D721Med (cell line): ENCODE measurements around the gene GRK2.
"Not testable (repeated sequence)": the region's sequence is repeated elsewhere in the genome, so short reads cannot be mapped to it uniquely, and the experiment has no call there.

Source experiments
- DNase-seq: peaks from one replicate; pipeline ENCODE4 v3.0.0; 2011; ENCODE audit warnings: low spot score; ENCODE audit not compliant: insufficient read length
- FAIRE-seq: peaks from 2 replicates; lab custom pipeline; 2011; peaks lifted over from hg19 to GRCh38; lab: Jason Lieb, UNC
- CTCF ChIP-seq: IDR thresholded peaks from 2 replicates; pipeline ENCODE4 v1.5.1; 2012; ENCODE audit warnings: mild to moderate bottlenecking, control low read depth; ENCODE audit not compliant: insufficient read depth; ENCODE audit errors: missing control alignments

The GRK2 gene

GRCh38 chr11:67317888-67318555, 51.7 kb downstream of the GRK2 start:
- no peak for DNase-seq
- no peak for FAIRE-seq
- no peak for TF ChIP-seq CTCF

DNA sequence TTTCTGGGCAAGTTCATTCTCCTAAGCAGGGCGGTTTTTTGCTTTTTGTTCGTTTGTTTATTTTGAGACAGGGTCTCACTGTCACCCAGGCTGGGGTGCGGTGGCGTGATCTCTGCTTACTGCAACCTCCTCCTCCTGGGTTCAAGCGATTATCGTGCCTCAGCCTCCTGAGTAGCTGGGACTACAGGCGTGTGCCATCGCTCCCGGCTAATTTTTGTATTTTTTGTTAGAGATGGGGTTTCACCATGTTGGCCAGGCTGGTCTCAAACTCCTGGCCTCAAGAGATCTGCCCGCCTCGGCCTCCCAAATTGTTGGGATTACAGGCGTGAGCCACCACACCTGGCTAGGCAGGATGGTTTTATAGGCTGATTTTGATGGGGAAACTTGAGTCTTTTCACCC, 52.6 kb downstream of the GRK2 start:
- not testable (repeated sequence) for DNase-seq, FAIRE-seq

DNA sequence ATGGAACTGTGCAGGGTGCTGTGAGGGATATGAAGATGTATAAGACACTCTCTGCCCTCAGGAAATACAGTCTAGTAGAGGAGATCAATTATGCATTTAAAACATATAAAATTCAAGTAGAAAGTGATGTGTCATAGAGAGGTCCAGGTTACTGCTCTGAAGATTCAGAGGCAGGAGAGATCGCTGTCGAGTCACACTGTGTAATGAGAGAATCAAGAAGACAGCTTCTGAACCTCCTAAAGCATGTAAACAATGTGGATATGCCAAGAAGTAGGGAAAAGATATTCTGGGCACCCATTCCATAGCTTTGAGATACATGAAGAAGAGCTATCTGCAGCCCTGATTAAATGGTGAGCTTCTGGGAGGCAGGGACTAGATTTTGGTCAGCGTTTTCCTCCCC, 53.7 kb downstream of the GRK2 start:
- no peak for FAIRE-seq
- TF ChIP-seq CTCF = no peak
- DNase-seq = no peak

GRCh38 chr11:67320691-67321090, 54.4 kb downstream of the GRK2 start:
- FAIRE-seq (no peak), DNase-seq (no peak)
- TF ChIP-seq CTCF = no peak

GRCh38 chr11:67321313-67321871, 55.1 kb downstream of the GRK2 start:
- FAIRE-seq (no peak), DNase-seq (no peak)
- no peak for TF ChIP-seq CTCF

GRCh38 chr11:67322049-67322448, 55.8 kb downstream of the GRK2 start:
- no peak for TF ChIP-seq CTCF

DNA sequence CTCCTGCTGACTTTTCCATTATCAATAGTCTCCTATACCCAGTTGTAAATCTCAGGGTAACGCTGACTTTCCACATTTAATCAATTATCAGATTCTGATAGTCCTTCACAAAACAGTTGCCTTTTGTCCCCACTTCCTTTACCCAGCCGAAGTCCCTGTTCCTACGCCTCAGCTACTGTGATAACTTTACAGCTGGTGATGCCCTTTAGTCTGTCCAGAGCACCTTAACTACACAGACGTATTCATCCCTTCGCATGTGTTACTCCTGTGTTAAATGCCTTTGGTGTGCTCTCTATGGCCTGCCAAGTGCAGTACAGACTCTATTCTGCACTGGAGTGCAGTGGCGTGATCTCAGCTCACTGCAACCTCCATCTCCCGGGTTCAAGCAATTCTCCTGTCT, 57.3 kb downstream of the GRK2 start:
- no peak for TF ChIP-seq CTCF
- FAIRE-seq = no peak
- DNase-seq = no peak

More at GRCh38 chr11:67322049-67322448, 55.8 kb downstream of the GRK2 start:
- DNase-seq = no peak
- FAIRE-seq = no peak
